ENCODE data around the gene NLGN4Y.

NLGN4Y gene

GRCh38 chrY:14679181-14679580 lies 154.9 kb downstream of the NLGN4Y start:
- DNase-seq = no peak

- DNase-seq = no peak
Observed at GRCh38 chrY:14694543-14694942, 170.2 kb downstream of the NLGN4Y start.

GRCh38 chrY:14708158-14708557 lies 183.8 kb downstream of the NLGN4Y start:
- DNase-seq = no peak

DNA sequence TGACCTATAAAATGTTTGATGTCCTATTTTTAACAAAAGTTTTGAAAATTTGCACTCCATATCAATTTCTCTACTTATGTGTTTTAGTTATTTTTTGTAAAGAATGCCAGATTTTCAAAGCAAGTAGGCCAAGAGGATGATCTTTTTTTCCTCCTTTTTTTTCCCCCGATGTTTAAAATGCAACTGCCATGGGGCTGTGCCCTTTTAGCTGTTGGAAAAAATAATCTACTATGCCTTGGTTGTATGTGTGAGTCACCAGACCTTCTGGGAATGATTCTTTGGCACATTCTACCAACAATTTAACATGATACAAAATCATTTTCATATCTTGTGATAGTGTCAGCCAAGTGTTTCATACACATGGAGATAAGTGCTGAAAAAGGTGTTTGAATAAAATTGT lies 217.3 kb downstream of the NLGN4Y start:
- no peak for DNase-seq

- DNase-seq = no peak
Observed at GRCh38 chrY:14748329-14748728, 224.0 kb downstream of the NLGN4Y start.

DNA sequence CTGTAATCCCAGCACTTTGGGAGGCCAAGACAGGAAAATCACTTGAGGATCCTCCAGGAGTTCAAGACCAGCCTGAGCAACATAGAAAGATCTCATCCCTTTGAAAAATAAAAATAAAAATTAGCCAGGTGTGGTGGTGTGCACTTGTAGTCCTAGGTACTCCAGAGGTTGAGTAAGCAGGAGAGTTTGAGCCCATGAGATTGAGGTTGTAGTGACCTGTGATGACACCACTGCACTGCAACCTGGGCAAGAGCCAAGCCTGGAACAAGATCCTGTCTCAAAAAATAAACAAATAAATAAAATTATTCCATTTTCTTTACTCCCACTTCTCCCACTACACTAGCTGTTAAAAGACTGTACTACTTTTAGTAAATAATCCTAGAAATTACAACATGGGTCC lies 231.2 kb downstream of the NLGN4Y start:
- no peak for DNase-seq

DNA sequence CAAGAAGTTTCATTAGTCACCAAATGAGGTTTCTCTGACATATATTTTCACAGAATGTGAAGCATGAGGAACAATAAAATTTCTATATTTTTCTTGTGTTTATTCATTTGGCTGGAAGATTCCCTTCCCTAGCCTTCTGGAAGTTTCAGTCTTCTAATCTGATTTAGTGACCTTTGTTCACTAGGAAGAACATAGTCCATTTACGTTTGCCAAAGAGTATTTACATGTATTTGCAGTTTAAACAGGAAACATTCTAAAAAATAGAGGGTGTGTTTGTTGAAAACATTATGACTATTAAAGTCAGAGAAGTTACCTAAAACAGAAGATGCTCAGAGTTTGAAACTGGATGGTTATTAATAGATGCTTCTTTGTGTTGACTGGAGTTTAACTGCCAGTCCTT lies 238.6 kb downstream of the NLGN4Y start:
- no peak for DNase-seq

DNA sequence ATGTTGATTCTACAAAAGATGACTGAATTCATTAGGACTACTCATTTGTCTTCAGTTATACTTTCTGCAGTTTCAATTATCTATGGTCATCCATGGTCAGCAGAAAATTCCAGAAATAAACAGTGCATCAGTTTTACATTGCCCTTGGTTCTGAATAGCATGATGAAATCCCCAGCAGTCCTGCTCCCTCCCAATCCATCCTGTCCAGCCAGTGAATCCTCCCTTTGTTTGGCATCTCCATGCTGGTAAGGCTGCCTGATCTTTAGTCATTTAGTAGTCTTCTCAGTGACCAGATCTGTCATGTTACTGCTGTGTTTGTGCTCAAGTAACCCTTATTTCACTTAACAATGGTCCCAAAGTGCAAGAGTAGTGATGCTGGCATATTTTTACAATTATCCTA lies 239.3 kb downstream of the NLGN4Y start:
- no peak for DNase-seq

GRCh38 chrY:14778208-14778607 lies 253.9 kb downstream of the NLGN4Y start:
- DNase-seq = no peak

DNA sequence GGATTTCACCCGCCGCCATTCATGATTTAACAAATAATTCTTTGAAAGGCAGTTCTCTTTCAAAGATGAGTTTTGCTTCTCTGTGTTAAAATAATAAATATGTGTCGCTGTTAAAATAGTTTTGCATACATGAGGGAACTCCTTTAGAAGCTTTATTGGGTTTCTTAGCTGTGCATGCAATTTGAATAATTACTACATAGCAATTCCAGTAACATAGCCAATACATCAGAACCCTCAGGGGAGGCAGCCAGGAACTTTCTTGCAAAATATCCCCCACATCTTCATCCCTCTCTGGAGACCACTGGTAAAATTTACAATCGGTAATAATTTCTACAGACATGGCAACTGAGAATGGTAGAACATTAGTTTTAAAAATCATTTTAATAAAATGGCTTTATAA lies 268.8 kb downstream of the NLGN4Y start:
- no peak for DNase-seq

DNA sequence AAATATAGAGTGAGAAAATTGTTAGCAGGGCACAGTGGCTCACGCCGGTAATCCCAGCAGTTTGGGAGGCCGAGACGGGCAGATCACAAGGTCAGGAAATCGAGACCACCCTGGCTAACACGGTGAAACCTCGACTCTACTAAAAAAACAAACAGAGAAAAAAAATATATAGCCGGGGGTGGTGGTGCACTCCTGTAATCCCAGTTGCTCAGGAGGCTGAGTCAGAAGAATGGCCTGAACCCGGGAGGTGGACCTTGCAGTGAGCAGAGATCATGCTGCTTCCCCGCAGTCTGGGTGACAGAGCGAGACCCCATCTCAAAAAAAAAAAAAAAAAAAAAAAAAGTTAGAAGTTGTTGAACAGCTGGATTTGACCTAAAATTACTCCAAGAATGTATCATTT lies 269.3 kb downstream of the NLGN4Y start:
- DNase-seq = no peak

- DNase-seq = no peak
Observed at GRCh38 chrY:14798010-14798409, 273.7 kb downstream of the NLGN4Y start.

GRCh38 chrY:14801096-14801495 lies 276.8 kb downstream of the NLGN4Y start:
- no peak for DNase-seq

GRCh38 chrY:14802125-14802524 lies 277.8 kb downstream of the NLGN4Y start:
- DNase-seq = no peak

GRCh38 chrY:14804041-14804440 lies 279.7 kb downstream of the NLGN4Y start:
- DNase-seq = no peak

DNA sequence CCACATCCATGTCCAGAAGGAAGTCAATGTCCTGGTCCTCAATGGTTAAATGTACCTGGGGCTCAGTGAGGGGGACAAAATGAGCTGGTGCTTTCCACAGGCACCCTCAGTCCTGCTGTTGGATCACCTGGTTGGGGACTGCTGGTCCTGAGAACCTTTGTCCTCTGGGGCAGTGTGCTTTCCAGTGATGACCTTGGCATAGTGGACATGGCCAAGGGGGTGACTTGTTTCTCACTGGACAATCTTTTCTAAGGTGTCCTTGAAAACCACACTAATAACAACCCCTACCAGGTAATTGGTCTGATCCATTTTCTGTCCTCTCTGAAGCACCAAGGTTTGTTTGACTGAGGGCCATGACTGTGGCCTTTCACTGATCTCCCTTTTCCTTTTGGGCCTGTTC lies 294.1 kb downstream of the NLGN4Y start:
- DNase-seq = no peak

- DNase-seq = no peak
Observed at GRCh38 chrY:14822201-14822600, 297.9 kb downstream of the NLGN4Y start.

- no peak for DNase-seq
Observed at GRCh38 chrY:14822906-14823305, 298.6 kb downstream of the NLGN4Y start.

DNA sequence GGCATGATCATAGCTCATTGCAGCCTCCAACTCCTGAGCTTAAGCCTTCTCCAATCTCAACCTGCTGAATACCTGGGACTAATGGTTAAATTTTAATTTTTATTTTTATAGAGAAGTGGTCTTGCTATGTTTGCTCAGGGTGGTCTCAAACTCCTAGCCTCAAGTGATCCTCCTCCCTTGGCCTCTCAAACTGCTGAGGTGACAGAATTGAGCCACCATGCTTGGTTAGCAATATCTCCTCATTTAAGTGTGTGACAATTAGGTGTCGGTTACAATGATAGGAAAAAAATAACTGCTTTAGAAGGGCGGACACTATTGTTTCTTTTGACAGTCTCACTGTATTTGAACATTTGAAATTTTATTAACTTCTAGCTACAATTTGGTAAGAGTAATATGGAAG lies 300.3 kb downstream of the NLGN4Y start:
- DNase-seq = no peak

DNA sequence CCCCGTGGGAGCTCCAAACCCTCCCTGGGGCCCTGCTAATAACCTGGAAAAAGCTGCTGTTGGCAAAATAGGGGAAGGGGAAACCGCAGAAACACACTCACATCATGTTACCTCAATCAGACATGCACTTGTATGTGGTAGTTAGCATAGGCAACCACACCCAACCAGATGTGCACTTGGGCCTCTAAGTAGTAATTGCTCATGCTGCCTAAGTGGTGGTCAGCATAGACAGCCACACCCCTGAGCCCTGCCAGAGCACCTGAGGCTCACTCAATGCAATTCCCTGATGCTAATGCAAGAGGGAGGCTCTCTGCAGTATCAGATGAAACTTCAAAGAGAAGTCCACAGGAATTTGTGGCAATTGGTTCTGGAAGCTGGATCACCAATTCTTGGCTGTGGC lies 301.4 kb downstream of the NLGN4Y start:
- DNase-seq = no peak

- no peak for DNase-seq
Observed at GRCh38 chrY:14828531-14828930, 304.2 kb downstream of the NLGN4Y start.

DNA sequence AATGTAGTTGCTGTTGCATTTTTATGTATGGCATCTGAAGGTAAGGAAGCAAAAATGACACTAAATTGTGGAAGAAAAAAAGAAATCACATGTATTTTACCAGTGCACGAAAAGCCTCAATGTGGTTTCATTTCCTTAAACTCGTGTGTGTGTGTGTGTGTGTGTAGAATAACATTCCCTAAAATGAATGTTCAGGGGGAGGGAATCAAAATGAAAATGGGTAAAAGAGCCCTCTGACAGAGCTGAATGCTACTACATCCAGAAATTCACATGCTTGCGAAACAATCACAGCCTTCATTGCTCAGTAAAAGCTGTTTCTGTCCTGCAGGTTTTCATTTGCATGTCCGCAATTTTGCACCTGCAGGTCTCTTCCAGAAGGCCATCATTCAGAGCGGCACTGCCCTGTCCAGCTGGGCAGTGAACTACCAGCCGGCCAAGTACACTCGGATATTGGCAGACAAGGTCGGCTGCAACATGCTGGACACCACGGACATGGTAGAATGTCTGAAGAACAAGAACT lies 305.1 kb downstream of the NLGN4Y start:
- no peak for DNase-seq

GRCh38 chrY:14834103-14835060 lies 310.1 kb downstream of the NLGN4Y start:
- DNase-seq = no peak

DNA sequence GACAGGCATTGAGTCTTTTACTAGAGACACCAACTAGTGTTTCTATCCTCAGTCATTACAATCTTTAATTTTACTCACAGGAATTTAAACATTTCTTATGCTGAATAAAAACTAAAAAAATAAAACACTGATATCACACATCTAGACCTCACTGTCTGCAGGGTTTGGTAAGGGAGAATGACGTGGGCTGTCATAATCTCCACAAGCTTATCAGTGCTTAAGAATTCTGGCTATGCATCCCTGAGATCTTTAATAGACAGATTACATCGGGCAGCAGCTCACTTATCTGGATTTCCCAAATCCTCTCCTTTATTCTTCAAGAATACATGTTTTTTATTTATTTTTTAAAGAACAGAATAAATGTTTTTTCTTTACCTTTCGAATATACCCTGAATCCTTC lies 313.1 kb downstream of the NLGN4Y start:
- no peak for DNase-seq

- DNase-seq = no peak
Observed at GRCh38 chrY:14850734-14851133, 326.4 kb downstream of the NLGN4Y start.
